HFFc6 (cell line): ENCODE results near the gene UFC1. TPM values are rescaled to one million over a fixed set of nuclear protein-coding genes. Genes with fewer than 3 reads are reported as not detected.
A peak's percentile ranks its signal among the peaks of the same experiment; 100 is the strongest.

Experiments used
- DNase-seq: peaks from one replicate; pipeline ENCODE4 v3.0.0-alpha.2; 2018
- H3K27ac Mint-ChIP-seq: 2 replicates; pipeline ENCODE4 v1.8.0; 2020; ENCODE audit warnings: mild to moderate bottlenecking, mixed read lengths
- H3K27me3 Mint-ChIP-seq: 2 replicates; pipeline ENCODE4 v1.8.0; 2021; ENCODE audit warnings: mild to moderate bottlenecking, moderate library complexity, mixed read lengths; ENCODE audit not compliant: insufficient read depth
- H3K36me3 Mint-ChIP-seq: 2 replicates; pipeline ENCODE4 v1.8.0; 2021; ENCODE audit warnings: low read depth, mixed read lengths
- H3K4me1 Mint-ChIP-seq: 2 replicates; pipeline ENCODE4 v1.8.0; 2020; ENCODE audit warnings: low read depth, mixed read lengths
- H3K4me3 Mint-ChIP-seq: 2 replicates; pipeline ENCODE4 v1.8.0; 2020; ENCODE audit warnings: mild to moderate bottlenecking, moderate library complexity, mixed read lengths
- H3K9me3 Mint-ChIP-seq: 2 replicates; pipeline ENCODE4 v1.8.0; 2020; ENCODE audit warnings: mild to moderate bottlenecking, mixed read lengths
- total RNA-seq, 6 experiments: library from RNA; stranded (reverse); fragmentation: NEBNext Ultra II Directional; extraction: Animal tissue kit (Norgen Biotek cat#: 25700); gene quantifications; 2 replicates in 1 of 6; 3 replicates in 5 of 6; pipeline ENCODE4 v1.2.3, GENCODE V29; 2021
- TF ChIP-seq, protein P1 (sequence below): fragments of 200-600 bp; sonication (generic); IDR thresholded peaks from 2 replicates; pipeline ENCODE4 v1.5.0; 2021; ENCODE audit warnings: antibody characterized with exemption, mild to moderate bottlenecking

Gene UFC1
- total RNA-seq, 6 experiments from 2014 or later = 83.8 to 92.6 (median 85.1) TPM

DNA sequence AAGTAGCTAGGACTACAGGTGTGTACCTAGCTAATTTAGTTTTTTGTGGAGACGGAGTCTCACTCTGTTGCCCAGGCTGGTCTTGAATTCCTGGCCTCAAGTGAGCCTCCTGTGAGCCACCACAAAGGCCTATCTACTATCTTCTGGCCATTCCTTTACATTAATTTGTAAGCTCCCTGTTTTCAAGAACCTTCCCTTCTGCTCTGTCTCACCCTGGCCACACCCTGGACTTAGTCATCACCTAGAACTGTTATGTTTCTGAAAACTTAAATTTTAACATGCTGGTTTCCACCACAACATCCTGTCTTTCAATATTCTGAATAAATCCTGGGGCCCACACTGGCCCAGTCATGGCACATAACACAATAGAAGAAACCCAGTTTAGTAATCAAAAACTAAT, 28.4 kb downstream of the UFC1 start:
- H3K4me1 Mint-ChIP-seq = peaks cover 39% of the 10 kb centered on the region
- DNase-seq = peak; percentile 41
- TF ChIP-seq, protein P1, sequence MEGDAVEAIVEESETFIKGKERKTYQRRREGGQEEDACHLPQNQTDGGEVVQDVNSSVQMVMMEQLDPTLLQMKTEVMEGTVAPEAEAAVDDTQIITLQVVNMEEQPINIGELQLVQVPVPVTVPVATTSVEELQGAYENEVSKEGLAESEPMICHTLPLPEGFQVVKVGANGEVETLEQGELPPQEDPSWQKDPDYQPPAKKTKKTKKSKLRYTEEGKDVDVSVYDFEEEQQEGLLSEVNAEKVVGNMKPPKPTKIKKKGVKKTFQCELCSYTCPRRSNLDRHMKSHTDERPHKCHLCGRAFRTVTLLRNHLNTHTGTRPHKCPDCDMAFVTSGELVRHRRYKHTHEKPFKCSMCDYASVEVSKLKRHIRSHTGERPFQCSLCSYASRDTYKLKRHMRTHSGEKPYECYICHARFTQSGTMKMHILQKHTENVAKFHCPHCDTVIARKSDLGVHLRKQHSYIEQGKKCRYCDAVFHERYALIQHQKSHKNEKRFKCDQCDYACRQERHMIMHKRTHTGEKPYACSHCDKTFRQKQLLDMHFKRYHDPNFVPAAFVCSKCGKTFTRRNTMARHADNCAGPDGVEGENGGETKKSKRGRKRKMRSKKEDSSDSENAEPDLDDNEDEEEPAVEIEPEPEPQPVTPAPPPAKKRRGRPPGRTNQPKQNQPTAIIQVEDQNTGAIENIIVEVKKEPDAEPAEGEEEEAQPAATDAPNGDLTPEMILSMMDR = no peak
- no peaks in the 10 kb centered on the region for H3K9me3 Mint-ChIP-seq
- no peaks in the 10 kb centered on the region for H3K36me3 Mint-ChIP-seq
- no peak overlapping the region for H3K4me3 Mint-ChIP-seq
- H3K27me3 Mint-ChIP-seq = no peaks in the 10 kb centered on the region; the same call in 1 of the 2 replicates
- H3K27ac Mint-ChIP-seq = peak overlapping the region; percentile 83

DNA sequence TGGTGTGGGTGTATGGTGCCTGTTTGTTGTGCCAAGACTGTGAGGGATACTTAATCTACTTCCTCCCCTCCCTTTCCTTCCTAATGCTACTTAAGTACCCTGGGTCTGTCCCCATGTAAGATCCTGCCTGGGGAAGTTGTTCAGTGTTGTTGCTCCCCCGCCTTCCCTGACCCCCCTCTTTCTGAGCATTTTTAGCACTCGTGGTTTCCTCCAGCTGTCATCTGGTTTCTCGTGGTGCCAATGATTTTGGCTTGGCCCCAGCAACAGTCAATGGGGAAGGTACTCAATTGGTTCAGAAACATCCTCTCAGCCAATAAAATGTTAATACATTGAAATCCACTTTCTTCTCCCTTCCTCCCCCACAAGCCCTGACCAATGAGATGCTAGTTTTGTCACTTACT, 31.5 kb downstream of the UFC1 start:
- Mint-ChIP-seq H3K9me3 (no peaks in the 10 kb centered on the region), H3K27ac (peak overlapping the region; percentile 17; the same call in 1 of the 2 replicates), H3K36me3 (no peaks in the 10 kb centered on the region), H3K27me3 (no peaks in the 10 kb centered on the region; the same call in 1 of the 2 replicates), H3K4me1 (peaks cover 38% of the 10 kb centered on the region), H3K4me3 (no peak overlapping the region)
- DNase-seq = peak; percentile 29
- TF ChIP-seq, protein P1 = no peak

DNA sequence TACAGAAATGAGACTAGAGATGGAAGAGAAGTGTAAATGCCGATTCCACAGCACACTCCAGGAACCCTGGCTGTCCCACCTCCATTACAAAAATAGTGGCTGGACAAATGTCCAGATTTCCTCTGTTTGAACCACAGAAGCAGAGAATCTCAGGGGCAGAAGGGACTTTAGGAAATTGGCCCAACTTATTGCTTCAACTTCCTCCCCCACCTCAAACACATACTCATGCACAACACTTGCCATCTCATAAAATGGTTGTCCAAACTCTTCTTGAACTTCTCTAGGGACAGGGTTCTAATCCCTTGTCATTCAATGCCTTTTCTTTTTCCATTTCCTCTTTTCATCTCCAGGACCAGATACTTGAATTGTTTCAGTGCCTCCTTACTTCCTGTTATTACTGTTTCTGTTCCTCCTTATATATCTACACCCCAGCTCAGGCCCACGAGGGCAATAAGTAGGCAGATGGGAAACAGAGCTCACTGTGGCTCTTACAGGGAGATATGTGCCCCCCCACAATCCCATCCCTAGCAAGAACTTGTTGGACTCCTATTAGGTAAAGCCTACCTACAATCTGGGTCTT, 32.0 kb downstream of the UFC1 start:
- no peaks in the 10 kb centered on the region; the same call in 1 of the 2 replicates for H3K27me3 Mint-ChIP-seq
- peaks cover 38% of the 10 kb centered on the region for H3K4me1 Mint-ChIP-seq

DNA sequence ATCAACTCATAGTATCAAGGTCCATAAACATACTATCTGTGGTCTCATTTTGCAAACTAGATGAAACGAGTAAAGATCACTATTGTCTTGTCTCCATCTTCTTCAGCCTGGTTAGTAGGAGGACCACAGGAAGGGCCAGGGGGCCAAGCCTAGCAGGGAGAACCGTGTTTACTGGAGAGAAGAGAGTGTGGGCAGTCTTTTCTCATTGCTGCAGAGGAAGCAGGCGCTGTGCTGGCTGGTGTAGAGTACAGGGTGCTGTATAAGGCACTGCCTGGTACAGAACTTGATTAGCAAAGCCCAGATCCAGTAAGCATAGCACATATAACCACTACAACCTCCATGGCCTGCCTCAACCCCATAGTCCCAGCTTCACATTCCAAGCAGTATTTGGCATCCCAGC, 33.5 kb downstream of the UFC1 start:
- H3K36me3 Mint-ChIP-seq = no peaks in the 10 kb centered on the region
- H3K27ac Mint-ChIP-seq = no peak overlapping the region
- TF ChIP-seq, protein P1 = no peak
- no peak overlapping the region for H3K4me3 Mint-ChIP-seq
- H3K9me3 Mint-ChIP-seq = no peaks in the 10 kb centered on the region
- DNase-seq = no peak
- H3K27me3 Mint-ChIP-seq = peaks cover 1% of the 10 kb centered on the region
- H3K4me1 Mint-ChIP-seq = peaks cover 32% of the 10 kb centered on the region

More for the DNA sequence above, 32.0 kb downstream of the UFC1 start:
- no peaks in the 10 kb centered on the region for H3K36me3 Mint-ChIP-seq
- TF ChIP-seq, protein P1 = no peak
- no peaks in the 10 kb centered on the region for H3K9me3 Mint-ChIP-seq
- no peak overlapping the region for H3K4me3 Mint-ChIP-seq
- H3K27ac Mint-ChIP-seq = peak overlapping the region; percentile 17
- DNase-seq = no peak

DNA sequence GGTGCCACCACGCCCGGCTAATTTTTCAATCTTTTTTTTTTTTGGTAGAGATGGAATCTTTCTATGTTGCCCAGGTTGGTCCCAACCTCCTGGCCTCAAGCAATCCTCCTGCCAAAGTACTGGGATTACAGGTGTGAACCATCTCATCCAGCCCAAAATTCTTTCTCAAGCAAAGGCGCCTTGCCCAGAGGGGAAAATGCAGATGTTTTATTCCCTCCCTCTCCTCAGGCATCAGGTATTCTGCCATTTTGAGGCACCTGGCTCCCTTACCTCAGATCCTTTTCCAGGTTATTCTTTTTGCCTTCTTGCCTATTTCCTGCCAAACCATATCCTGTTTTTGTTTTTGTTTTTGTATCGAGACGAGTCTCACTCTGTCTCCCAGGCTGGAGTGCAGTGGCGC, 34.6 kb downstream of the UFC1 start:
- Mint-ChIP-seq H3K4me1 (peaks cover 28% of the 10 kb centered on the region), H3K9me3 (no peaks in the 10 kb centered on the region), H3K27me3 (peaks cover 1% of the 10 kb centered on the region), H3K36me3 (no peaks in the 10 kb centered on the region), H3K27ac (no peak overlapping the region), H3K4me3 (no peak overlapping the region)
- no peak for DNase-seq
- TF ChIP-seq, protein P1 = no peak
